GF-D8 (cell line): Measurements from ENCODE around the gene DERL2.
"Not testable (repeated sequence)": the region's sequence is repeated elsewhere in the genome, so short reads cannot be mapped to it uniquely, and the experiment has no call there.

Experiments used
- DNase-seq: peaks from one replicate; lab custom pipeline; 2025; lab: John Stamatoyannopoulos, UW

DERL2 gene

GRCh38 chr17:5437721-5438317, 48.2 kb downstream of the DERL2 start:
- DNase-seq, result no peak

GRCh38 chr17:5435781-5436315, 50.1 kb downstream of the DERL2 start:
- not testable (repeated sequence) for DNase-seq

- no peak for DNase-seq
Observed at GRCh38 chr17:5434984-5435383, 51.0 kb downstream of the DERL2 start.

- DNase-seq, result no peak
Observed at GRCh38 chr17:5431949-5432556, 53.9 kb downstream of the DERL2 start.

- DNase-seq, result not testable (repeated sequence)
Observed at GRCh38 chr17:5431234-5431633, 54.7 kb downstream of the DERL2 start.

- DNase-seq, result no peak
Observed at GRCh38 chr17:5430413-5430999, 55.5 kb downstream of the DERL2 start.

GRCh38 chr17:5429191-5429887, 56.6 kb downstream of the DERL2 start:
- no peak for DNase-seq

GRCh38 chr17:5425826-5426225, 60.2 kb downstream of the DERL2 start:
- DNase-seq, result no peak

- DNase-seq, result no peak
Observed at GRCh38 chr17:5424909-5425308, 61.1 kb downstream of the DERL2 start.

- DNase-seq, result no peak
Observed at GRCh38 chr17:5422505-5422904, 63.5 kb downstream of the DERL2 start.
